GM23248 (cell line): Measurements from ENCODE around the gene CLDN11. TPM values are rescaled to one million over a fixed set of nuclear protein-coding genes. Genes with fewer than 3 reads are reported as not detected.

Experiments
- DNase-seq: peaks from one replicate; pipeline ENCODE4 v3.0.0-alpha.2; 2015
- H2AFZ ChIP-seq: fragments of 200-600 bp; sonication (generic); 2 replicates; pipeline ENCODE4 v1.6.1; 2016; ENCODE audit warnings: antibody characterized with exemption
- H3F3A ChIP-seq: fragments of 200-600 bp; sonication (generic); 2 replicates; pipeline ENCODE4 v1.6.1; 2016; ENCODE audit warnings: mild to moderate bottlenecking, antibody characterized with exemption, mixed run types; ENCODE audit not compliant: insufficient read depth
- H3K27ac ChIP-seq: fragments of 200-600 bp; sonication (generic); 2 replicates; pipeline ENCODE4 v1.5.1; 2016; ENCODE audit warnings: mild to moderate bottlenecking
- H3K27me3 ChIP-seq: fragments of 200-600 bp; sonication (generic); replicated peaks from 2 replicates; pipeline ENCODE4 v1.6.1; 2016; ENCODE audit warnings: mild to moderate bottlenecking; ENCODE audit not compliant: insufficient read depth
- H3K36me3 ChIP-seq: fragments of 200-600 bp; sonication (generic); 2 replicates; pipeline ENCODE4 v1.6.1; 2016; ENCODE audit warnings: low read depth, mild to moderate bottlenecking
- H3K4me1 ChIP-seq: fragments of 200-600 bp; sonication (generic); 2 replicates; pipeline ENCODE4 v1.6.1; 2016; ENCODE audit warnings: mild to moderate bottlenecking; ENCODE audit not compliant: insufficient read depth
- H3K4me2 ChIP-seq: fragments of 200-600 bp; sonication (generic); one replicate; pipeline ENCODE4 v1.6.1; 2016; ENCODE audit warnings: mild to moderate bottlenecking; ENCODE audit not compliant: unreplicated experiment
- H3K4me3 ChIP-seq: fragments of 200-600 bp; sonication (generic); 2 replicates; pipeline ENCODE4 v1.5.1; 2016; ENCODE audit warnings: mild to moderate bottlenecking
- H3K79me2 ChIP-seq: fragments of 200-600 bp; sonication (generic); 2 replicates; pipeline ENCODE4 v1.6.1; 2016; ENCODE audit warnings: mild to moderate bottlenecking; ENCODE audit not compliant: insufficient read depth
- H3K9ac ChIP-seq: fragments of 200-600 bp; sonication (generic); 2 replicates; pipeline ENCODE4 v1.6.1; 2016; ENCODE audit warnings: mild to moderate bottlenecking
- H3K9me2 ChIP-seq: fragments of 200-600 bp; sonication (generic); 2 replicates; pipeline ENCODE4 v1.6.1; 2016; ENCODE audit warnings: mixed run types, mild to moderate bottlenecking, moderate library complexity; ENCODE audit not compliant: insufficient read depth
- H3K9me3 ChIP-seq: fragments of 200-600 bp; sonication (generic); one replicate; pipeline ENCODE4 v1.6.1; 2017; ENCODE audit warnings: low read depth
- H4K20me1 ChIP-seq: fragments of 200-600 bp; sonication (generic); 2 replicates; pipeline ENCODE4 v1.6.0; 2016; ENCODE audit not compliant: insufficient read depth
- EZH2 ChIP-seq: fragments of 200-600 bp; sonication (generic); IDR thresholded peaks from 2 replicates; pipeline ENCODE4 v1.6.1; 2018; ENCODE audit warnings: antibody characterized with exemption, mild to moderate bottlenecking; ENCODE audit not compliant: insufficient read depth, poor library complexity, severe bottlenecking
- EZH2phosphoT487 ChIP-seq: fragments of 200-600 bp; sonication (generic); IDR thresholded peaks from 2 replicates; pipeline ENCODE4 v1.6.1; 2018; ENCODE audit warnings: antibody characterized with exemption, moderate library complexity, mild to moderate bottlenecking, low read depth; ENCODE audit not compliant: insufficient read depth
- WGBS, 2 experiments: methylation state at CpG; one replicate each; pipeline ENCODE4 v1.1.6; 2015 to 2017; ENCODE audit warnings: low lambda C conversion rate in 2 of 2, low coverage in 1 of 2; ENCODE audit errors: missing lambda C conversion rate in 2 of 2; 5-methylcytosine and 5-hydroxymethylcytosine counted together
- in situ Hi-C: fragments of 300-500 bp; cut with MboI; formaldehyde crosslinking; loops from 2 replicates; pipeline ENCODE4 v1.15.0; 2020
- polyA plus RNA-seq: library from polyadenylated mRNA; unstranded; fragments of >200 nt; fragmentation: Nextera tagmentation; extraction: Ambion mirVana; gene quantifications from 2 replicates; pipeline ENCODE4 v1.2.1, GENCODE V29; 2016
- total RNA-seq: library from RNA; depleted of rRNA; stranded (reverse); fragments of >200 nt; shearing (Covaris generic); gene quantifications from 2 replicates; pipeline ENCODE4 v1.2.3, GENCODE V29; 2014

The CLDN11 gene
- total and polyA plus RNA-seq, 2 experiments from 2014 or later: 81.9 to 84.9 TPM

DNA sequence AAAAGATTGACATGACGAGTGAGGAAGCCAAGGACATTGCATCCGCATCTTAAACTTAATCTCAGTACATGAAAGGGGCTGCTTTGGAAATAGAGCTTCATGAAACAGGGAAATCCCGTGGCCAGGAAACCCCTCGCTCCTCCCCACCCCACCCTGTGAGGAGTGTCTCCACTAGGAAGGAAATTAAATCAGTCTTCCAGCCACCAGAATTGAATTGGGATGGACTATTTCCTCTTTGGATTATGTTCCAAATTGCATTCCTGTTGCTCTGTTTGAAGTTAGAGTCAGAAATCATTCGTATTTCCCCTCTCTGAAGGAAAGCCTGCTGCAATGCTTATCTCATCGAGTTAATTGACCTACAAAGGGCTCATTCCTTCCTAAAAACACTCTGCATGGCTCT lies 35.8 kb downstream of the CLDN11 start:
- H3K9me3 ChIP-seq: no peaks in the 10 kb centered on the region
- H3K4me1 ChIP-seq: no peaks in the 10 kb centered on the region
- no peaks in the 10 kb centered on the region for H3F3A ChIP-seq
- H3K36me3 ChIP-seq: no peaks in the 10 kb centered on the region
- no peaks in the 10 kb centered on the region for H3K79me2 ChIP-seq
- no peak overlapping the region for H3K4me2 ChIP-seq
- TF ChIP-seq EZH2phosphoT487: no peak
- TF ChIP-seq EZH2: no peak
- no peak overlapping the region for H3K27ac ChIP-seq
- H3K9me2 ChIP-seq: no peaks in the 10 kb centered on the region
- DNase-seq: no peak
- H2AFZ ChIP-seq: no peak overlapping the region
- no peak overlapping the region for H3K4me3 ChIP-seq
- no peaks in the 10 kb centered on the region for H4K20me1 ChIP-seq
- no peaks in the 10 kb centered on the region for H3K27me3 ChIP-seq
- in situ Hi-C loops: no loop called here
- 64 to 72% methylated on average over 6 of the region's 6 CpGs for WGBS, 2 experiments
- no peak overlapping the region for H3K9ac ChIP-seq

DNA sequence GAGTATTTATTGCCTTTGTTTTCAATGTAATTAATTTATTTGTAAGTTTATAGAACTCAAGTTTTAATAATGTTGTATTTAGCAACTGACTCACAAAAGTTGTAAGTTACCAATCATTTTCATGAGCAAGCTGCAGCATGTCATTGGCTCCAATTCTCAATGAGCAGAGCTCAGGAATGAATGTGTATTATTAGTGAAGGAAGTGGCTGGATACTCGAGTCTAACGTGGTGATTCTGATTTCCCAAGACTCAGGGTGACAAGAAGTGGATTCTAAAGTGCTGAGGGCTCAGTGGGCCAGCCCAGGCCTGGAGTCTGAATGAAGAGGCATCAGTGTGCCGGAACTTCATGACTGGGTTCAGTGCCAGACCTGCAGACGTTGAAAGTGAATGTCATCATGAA lies 39.6 kb downstream of the CLDN11 start:
- in situ Hi-C loops: no loop called here
- no peaks in the 10 kb centered on the region for H4K20me1 ChIP-seq
- no peak overlapping the region for H2AFZ ChIP-seq
- no peak overlapping the region for H3K27ac ChIP-seq
- H3K36me3 ChIP-seq: no peaks in the 10 kb centered on the region
- no peaks in the 10 kb centered on the region for H3K79me2 ChIP-seq
- H3K4me3 ChIP-seq: no peak overlapping the region
- no peaks in the 10 kb centered on the region for H3F3A ChIP-seq
- H3K9me2 ChIP-seq: no peaks in the 10 kb centered on the region
- no peaks in the 10 kb centered on the region for H3K9me3 ChIP-seq
- TF ChIP-seq EZH2 (no peak), EZH2phosphoT487 (no peak)
- H3K9ac ChIP-seq: no peak overlapping the region
- no peak overlapping the region for H3K4me2 ChIP-seq
- no peaks in the 10 kb centered on the region for H3K4me1 ChIP-seq
- WGBS, 2 experiments: 42% methylated on average over 4 of the region's 4 CpGs
- DNase-seq: no peak
- no peaks in the 10 kb centered on the region for H3K27me3 ChIP-seq

DNA sequence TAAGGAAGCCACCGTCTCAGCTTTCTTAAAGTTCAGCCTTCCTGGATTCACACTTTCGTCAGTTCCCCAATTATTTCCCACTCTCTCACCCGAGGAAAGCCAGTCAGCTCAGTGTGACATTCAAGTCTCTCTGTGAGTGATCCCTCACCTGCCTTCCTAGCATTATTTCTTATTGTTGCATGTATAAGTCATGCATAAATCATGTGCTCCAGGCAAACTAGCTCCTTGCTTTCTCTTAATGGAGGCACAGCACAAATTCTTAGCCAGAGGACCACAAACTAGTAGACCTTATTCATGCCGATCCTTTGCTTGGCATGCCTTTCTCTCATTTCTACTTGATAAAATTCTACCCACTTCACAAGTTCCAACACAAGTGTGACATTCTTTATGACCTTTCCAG lies 44.3 kb downstream of the CLDN11 start:
- Histone ChIP-seq H3K9me3 (no peaks in the 10 kb centered on the region), H3K27me3 (no peaks in the 10 kb centered on the region), H3F3A (no peaks in the 10 kb centered on the region), H3K4me2 (no peak overlapping the region), H3K79me2 (no peaks in the 10 kb centered on the region), H3K27ac (no peak overlapping the region), H3K9ac (no peak overlapping the region), H3K9me2 (no peaks in the 10 kb centered on the region), H3K4me3 (no peak overlapping the region), H3K36me3 (no peaks in the 10 kb centered on the region), H4K20me1 (no peaks in the 10 kb centered on the region), H2AFZ (no peak overlapping the region), H3K4me1 (no peaks in the 10 kb centered on the region)
- in situ Hi-C loops: no loop called here
- no peak for DNase-seq
- TF ChIP-seq EZH2phosphoT487 (no peak), EZH2 (no peak)
- whole genome bisulfite sequencing, 2 experiments: 68 to 73% methylated on average over 4 of the region's 4 CpGs

DNA sequence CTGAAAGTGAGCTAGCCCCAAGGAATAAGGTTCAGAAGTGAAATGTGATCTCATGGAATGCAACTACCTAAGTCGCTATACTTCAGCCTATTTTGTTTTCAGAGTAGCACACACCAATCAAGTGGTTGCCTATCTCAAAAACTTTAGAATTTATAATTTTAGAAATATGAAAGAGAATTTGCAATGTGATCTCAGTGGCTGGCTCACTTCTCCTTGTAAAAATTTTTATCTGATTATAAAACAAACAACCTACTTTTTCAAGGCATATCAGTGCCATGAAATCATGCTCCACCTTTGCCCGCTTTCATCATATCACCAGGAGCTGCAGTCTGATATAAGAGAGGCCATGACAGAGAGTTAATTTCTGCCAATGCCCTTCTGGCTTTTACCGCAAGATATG lies 47.3 kb downstream of the CLDN11 start:
- no peak overlapping the region for H3K4me2 ChIP-seq
- no peak overlapping the region for H3K9ac ChIP-seq
- H3K9me2 ChIP-seq: no peaks in the 10 kb centered on the region
- H3K27me3 ChIP-seq: no peaks in the 10 kb centered on the region
- in situ Hi-C loops: no loop called here
- no peak for DNase-seq
- H3K79me2 ChIP-seq: no peaks in the 10 kb centered on the region
- no peak overlapping the region for H3K4me3 ChIP-seq
- H4K20me1 ChIP-seq: no peaks in the 10 kb centered on the region
- no peak for TF ChIP-seq EZH2phosphoT487
- no peak for TF ChIP-seq EZH2
- H3K36me3 ChIP-seq: no peaks in the 10 kb centered on the region
- no peak overlapping the region for H3K27ac ChIP-seq
- 93 to 100% methylated on average over 3 of the region's 3 CpGs for WGBS, 2 experiments
- H3K4me1 ChIP-seq: peaks cover 26% of the 10 kb centered on the region
- H2AFZ ChIP-seq: no peak overlapping the region
- H3F3A ChIP-seq: peaks cover 23% of the 10 kb centered on the region
- no peaks in the 10 kb centered on the region for H3K9me3 ChIP-seq

DNA sequence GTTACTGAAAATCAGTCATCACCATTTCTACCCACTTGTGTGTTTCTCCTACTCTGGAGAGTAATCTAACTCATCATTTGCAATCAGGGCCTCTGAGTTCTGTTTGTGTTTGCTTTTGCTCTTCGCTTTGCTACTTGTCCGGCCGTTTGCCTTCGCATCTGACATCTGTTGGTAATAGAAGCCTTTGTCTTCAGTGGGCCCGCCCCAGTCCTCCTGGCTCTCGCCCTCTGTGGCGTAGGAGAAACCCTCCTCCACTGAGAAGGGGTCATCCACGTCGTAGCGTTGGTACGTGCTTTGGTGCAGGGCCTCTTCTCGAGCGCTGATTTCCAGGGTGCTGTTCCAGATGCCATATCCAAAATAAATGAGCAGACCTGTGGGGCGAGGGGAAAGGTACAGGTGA lies 48.3 kb downstream of the CLDN11 start:
- WGBS, 2 experiments: 81 to 86% methylated on average over 14 of the region's 14 CpGs
- no peaks in the 10 kb centered on the region for H3K9me2 ChIP-seq
- H3K27ac ChIP-seq: no peak overlapping the region
- no peaks in the 10 kb centered on the region for H3K27me3 ChIP-seq
- in situ Hi-C loops: no loop called here
- no peak overlapping the region for H3K4me3 ChIP-seq
- no peaks in the 10 kb centered on the region for H3K79me2 ChIP-seq
- no peak overlapping the region for H3K4me2 ChIP-seq
- peaks cover 30% of the 10 kb centered on the region for H3K4me1 ChIP-seq
- H3F3A ChIP-seq: peaks cover 26% of the 10 kb centered on the region
- no peak overlapping the region for H2AFZ ChIP-seq
- TF ChIP-seq EZH2: no peak
- no peak for TF ChIP-seq EZH2phosphoT487
- H3K36me3 ChIP-seq: no peaks in the 10 kb centered on the region
- H3K9me3 ChIP-seq: no peaks in the 10 kb centered on the region
- no peak for DNase-seq
- H3K9ac ChIP-seq: no peak overlapping the region
- H4K20me1 ChIP-seq: no peaks in the 10 kb centered on the region
